HepG2 (cell line): ENCODE results near the gene DYNC1LI2. TPM values are rescaled to one million over a fixed set of nuclear protein-coding genes. Genes with fewer than 3 reads are reported as not detected.

Source experiments
- ATM ChIP-seq: fragments of 450-650 bp; IDR thresholded peaks from 2 replicates; pipeline ENCODE4 v1.7.1; 2017; ENCODE audit warnings: mild to moderate bottlenecking, borderline replicate concordance
- HMG20B ChIP-seq: conservative IDR thresholded peaks from 2 replicates; pipeline ENCODE4 v1.6.1; 2016; ENCODE audit warnings: missing genetic modification reagents, missing compliant biosample characterization
- IKZF1 ChIP-seq: fragments of 450-650 bp; IDR thresholded peaks from 2 replicates; pipeline ENCODE4 v1.7.1; 2016
- MBD4 ChIP-seq: IDR thresholded peaks from 2 replicates; pipeline ENCODE4 v1.6.1; 2012; ENCODE audit warnings: low read length, inconsistent platforms, borderline replicate concordance
- MLX ChIP-seq: IDR thresholded peaks from 2 replicates; pipeline ENCODE4 v1.6.1; 2016
- REST ChIP-seq, 2 experiments: IDR thresholded peaks; 2 replicates each; pipeline ENCODE4 v1.6.1; 2011 to 2012; ENCODE audit warnings: low read length in 2 of 2, borderline replicate concordance in 1 of 2, low read depth in 1 of 2, mild to moderate bottlenecking in 1 of 2, moderate library complexity in 1 of 2
- ZNF567 ChIP-seq: sonication (generic); formaldehyde crosslinking; IDR thresholded peaks from 2 replicates; pipeline ENCODE4 v1.8.1; 2023; ENCODE audit warnings: mild to moderate bottlenecking, missing genetic modification reagents, borderline replicate concordance
- ZNF770 ChIP-seq: sonication (generic); formaldehyde crosslinking; IDR thresholded peaks from 2 replicates; pipeline ENCODE4 v1.5.0; 2020; ENCODE audit warnings: mild to moderate bottlenecking, missing genetic modification reagents
- polyA plus RNA-seq, 8 experiments: library from polyadenylated mRNA; depleted of rRNA in 3 of 8; stranded (reverse) in 7 of 8; unstranded in 1 of 8; fragments of >200 nt; fragmentation: Illumina TruSeq in 4 of 8; extraction: Trizol in 4 of 8; gene quantifications; 2 replicates each; pipeline versions ENCODE4 v1.2.1 to v1.2.3, GENCODE V29; 2011 to 2016; ENCODE audit warnings: low read depth in 4 of 8, missing spikeins in 1 of 8, mixed read lengths in 1 of 8; ENCODE audit not compliant: insufficient read depth in 1 of 8
- total RNA-seq, 5 experiments: library from RNA; depleted of rRNA; stranded (reverse); fragments of >200 nt; fragmentation: Illumina TruSeq; extraction: Trizol; gene quantifications; 2 replicates each; pipeline ENCODE4 v1.2.3, GENCODE V29; 2016; ENCODE audit warnings: low read depth in 1 of 5

Gene DYNC1LI2
- total and polyA plus RNA-seq, 2 of the 13 experiments (the other 11 are each of a cell fraction or from before 2014, with no cell fraction given) = 65.5 to 135 TPM

GRCh38 chr16:66751992-66752322 is 548 bp upstream of the DYNC1LI2 start (continued):
- no peak for TF ChIP-seq REST (IDR thresholded peaks at IDR 0.05; ENCODE audit: borderline replicate concordance in 1 of 2, low read depth in 1 of 2, low read length in 2 of 2)
- TF ChIP-seq MBD4 = no peak
- no peak for TF ChIP-seq ZNF567 (CRISPR knock-in tag)
- no peak for TF ChIP-seq ATM
- TF ChIP-seq HMG20B (CRISPR knock-in tag) = 0 out of 2 replicates have a peak, but pooled peaks have one; percentile 39
- TF ChIP-seq ZNF770 (CRISPR knock-in tag) = 0 out of 2 replicates have a peak, but pooled peaks have one; percentile 1
- no peak for TF ChIP-seq IKZF1
- peak; percentile 21; the same call in 1 of the 2 replicates for TF ChIP-seq MLX (CRISPR knock-in tag)
